ENCODE results near the gene MCCC1. TPM values are rescaled to one million over a fixed set of nuclear protein-coding genes. Genes with fewer than 3 reads are reported as not detected.

MCCC1 gene
- total RNA-seq, 1 experiment from 2014 or later, result 12.6 TPM

DNA sequence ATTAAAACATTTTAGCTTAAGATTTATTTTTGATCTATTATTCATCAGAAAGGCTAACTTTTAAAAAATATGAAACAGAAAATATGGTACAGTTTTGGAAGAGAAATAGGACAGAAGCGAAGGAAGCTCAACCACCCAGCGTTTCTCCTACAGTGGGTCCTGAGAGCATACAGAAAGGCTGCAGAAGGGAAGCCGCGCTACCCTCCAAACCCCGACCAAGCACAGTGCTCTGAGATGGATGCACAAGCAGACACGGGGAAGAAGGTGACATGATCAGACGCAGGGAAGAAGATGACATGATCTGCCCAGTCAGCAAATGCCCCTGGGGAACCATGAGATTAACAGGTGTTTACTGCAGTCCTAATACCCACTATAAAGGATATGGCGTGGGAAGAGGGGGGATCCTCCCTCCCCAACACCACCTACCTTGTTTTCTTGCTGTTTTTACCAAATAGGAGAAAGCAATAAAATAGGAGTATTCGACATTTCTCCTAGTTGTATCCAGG is 133.4 kb downstream of the MCCC1 start:
- DNase-seq (ENCODE audit: low read depth, low spot score), result no peak
- ChIA-PET CTCF (no interaction called here), POLR2A (no interaction called here), RAD21 (ENCODE audit: low non-redundant PET in 1 of 2, low total read pairs in 2 of 2, uncharacterized antibody in 2 of 2, unreplicated experiment in 2 of 2) (no interaction called here)
- Histone ChIP-seq H3K79me2 (ENCODE audit: insufficient read depth, low read length) (peaks cover 71% of the 10 kb centered on the region), H3K9ac (ENCODE audit: low read length) (no peak overlapping the region), H3K27me3 (ENCODE audit: insufficient read depth, low read length) (no peaks in the 10 kb centered on the region), H4K20me1 (ENCODE audit: insufficient read depth) (no peaks in the 10 kb centered on the region), H3K36me3 (ENCODE audit: control insufficient read depth in 1 of 2, insufficient read depth in 2 of 2, low read length in 2 of 2) (no peaks in the 10 kb centered on the region), H3K9me2 (ENCODE audit: insufficient read depth) (no peaks in the 10 kb centered on the region), H2AFZ (ENCODE audit: low read depth, low read length, poor library complexity, severe bottlenecking) (no peak overlapping the region), H3K4me3 (replicated peaks in 1 of 2; ENCODE audit: low read depth in 1 of 2, low read length in 2 of 2) (no peak overlapping the region), H3K4me2 (ENCODE audit: low read length) (no peak overlapping the region), H3K4me1 (ENCODE audit: control insufficient read depth in 1 of 2, insufficient read depth in 2 of 2, low read length in 2 of 2) (peaks cover 2 to 16% of the 10 kb centered on the region in 2 experiments; a peak in 2 of 4 replicates), H3K9me3 (ENCODE audit: control insufficient read depth in 1 of 2, insufficient read depth in 1 of 2, low read depth in 1 of 2, low read length in 2 of 2) (no peaks in the 10 kb centered on the region), H3K27ac (ENCODE audit: low read depth, low read length) (no peak overlapping the region)
- no TSS peak for BruUV-seq (replicated peaks)
- no peak for TF ChIP-seq FOSL1 (IDR thresholded peaks at IDR 0.05; ENCODE audit: low read depth)
- no peak for TF ChIP-seq RAD21 (IDR thresholded peaks at IDR 0.05; ENCODE audit: low read depth)
- TF ChIP-seq ELF1 (IDR thresholded peaks at IDR 0.05; ENCODE audit: borderline replicate concordance, low read depth), result no peak
- TF ChIP-seq EZH2phosphoT487 (IDR thresholded peaks at IDR 0.05; ENCODE audit: borderline replicate concordance), result no peak
- TF ChIP-seq POLR2A (IDR thresholded peaks at IDR 0.05; ENCODE audit: borderline replicate concordance, extremely low read depth, insufficient read depth, insufficient read length), result no peak
- TF ChIP-seq SRF (IDR thresholded peaks at IDR 0.05; ENCODE audit: low read depth), result no peak
- no peak for TF ChIP-seq EZH2 (IDR thresholded peaks at IDR 0.05)
- no peak for TF ChIP-seq ZNF274 (IDR thresholded peaks at IDR 0.05; ENCODE audit: low read depth, low read length)
- no peak for TF ChIP-seq CEBPB (IDR thresholded peaks at IDR 0.05; ENCODE audit: low read depth)
- TF ChIP-seq EGR1 (IDR thresholded peaks at IDR 0.05; ENCODE audit: low read depth), result no peak
- no peak for TF ChIP-seq TCF7L2 (IDR thresholded peaks at IDR 0.05; ENCODE audit: borderline replicate concordance, extremely low read depth, insufficient read depth, insufficient read length)
- TF ChIP-seq, protein P1, sequence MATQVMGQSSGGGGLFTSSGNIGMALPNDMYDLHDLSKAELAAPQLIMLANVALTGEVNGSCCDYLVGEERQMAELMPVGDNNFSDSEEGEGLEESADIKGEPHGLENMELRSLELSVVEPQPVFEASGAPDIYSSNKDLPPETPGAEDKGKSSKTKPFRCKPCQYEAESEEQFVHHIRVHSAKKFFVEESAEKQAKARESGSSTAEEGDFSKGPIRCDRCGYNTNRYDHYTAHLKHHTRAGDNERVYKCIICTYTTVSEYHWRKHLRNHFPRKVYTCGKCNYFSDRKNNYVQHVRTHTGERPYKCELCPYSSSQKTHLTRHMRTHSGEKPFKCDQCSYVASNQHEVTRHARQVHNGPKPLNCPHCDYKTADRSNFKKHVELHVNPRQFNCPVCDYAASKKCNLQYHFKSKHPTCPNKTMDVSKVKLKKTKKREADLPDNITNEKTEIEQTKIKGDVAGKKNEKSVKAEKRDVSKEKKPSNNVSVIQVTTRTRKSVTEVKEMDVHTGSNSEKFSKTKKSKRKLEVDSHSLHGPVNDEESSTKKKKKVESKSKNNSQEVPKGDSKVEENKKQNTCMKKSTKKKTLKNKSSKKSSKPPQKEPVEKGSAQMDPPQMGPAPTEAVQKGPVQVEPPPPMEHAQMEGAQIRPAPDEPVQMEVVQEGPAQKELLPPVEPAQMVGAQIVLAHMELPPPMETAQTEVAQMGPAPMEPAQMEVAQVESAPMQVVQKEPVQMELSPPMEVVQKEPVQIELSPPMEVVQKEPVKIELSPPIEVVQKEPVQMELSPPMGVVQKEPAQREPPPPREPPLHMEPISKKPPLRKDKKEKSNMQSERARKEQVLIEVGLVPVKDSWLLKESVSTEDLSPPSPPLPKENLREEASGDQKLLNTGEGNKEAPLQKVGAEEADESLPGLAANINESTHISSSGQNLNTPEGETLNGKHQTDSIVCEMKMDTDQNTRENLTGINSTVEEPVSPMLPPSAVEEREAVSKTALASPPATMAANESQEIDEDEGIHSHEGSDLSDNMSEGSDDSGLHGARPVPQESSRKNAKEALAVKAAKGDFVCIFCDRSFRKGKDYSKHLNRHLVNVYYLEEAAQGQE (IDR thresholded peaks at IDR 0.05; ENCODE audit: low read depth), result no peak
- no peak for TF ChIP-seq POLR2AphosphoS5 (IDR thresholded peaks at IDR 0.05; ENCODE audit: low read depth, low read length)
- TF ChIP-seq, protein P2, sequence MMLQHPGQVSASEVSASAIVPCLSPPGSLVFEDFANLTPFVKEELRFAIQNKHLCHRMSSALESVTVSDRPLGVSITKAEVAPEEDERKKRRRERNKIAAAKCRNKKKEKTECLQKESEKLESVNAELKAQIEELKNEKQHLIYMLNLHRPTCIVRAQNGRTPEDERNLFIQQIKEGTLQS (IDR thresholded peaks at IDR 0.05), result no peak
- TF ChIP-seq SIN3A (IDR thresholded peaks at IDR 0.05; ENCODE audit: low read depth), result no peak
- TF ChIP-seq JUND (IDR thresholded peaks at IDR 0.05), result no peak
- no peak for TF ChIP-seq SP1 (IDR thresholded peaks at IDR 0.05; ENCODE audit: low read depth)
- TF ChIP-seq ZFX (IDR thresholded peaks at IDR 0.05), result no peak
- no peak for TF ChIP-seq CBX3 (IDR thresholded peaks at IDR 0.05; ENCODE audit: low read depth)
- no peak for TF ChIP-seq YY1 (IDR thresholded peaks at IDR 0.05; ENCODE audit: extremely low read depth, insufficient replicate concordance, low read depth, low read length)
- ATAC-seq, result no peak
- intact Hi-C loops (cut with micrococcal nuclease), result no loop called here
